T-helper 1 cell (primary cell): Measurements from ENCODE around the gene FUT8.
A peak's percentile ranks its signal among the peaks of the same experiment; 100 is the strongest.

Source experiments
- DNase-seq, 5 donors: peaks; one replicate each; pipeline ENCODE4 v3.0.0-alpha.2; 2012 to 2020
- total RNA-seq, 4 donors: gene quantifications; one replicate each; lab custom pipeline; 2026; lab: John Stamatoyannopoulos, UW

The FUT8 gene
- total RNA-seq, result 40.9 to 56.3 (median 49.3) reads per million in 4 donors

DNA sequence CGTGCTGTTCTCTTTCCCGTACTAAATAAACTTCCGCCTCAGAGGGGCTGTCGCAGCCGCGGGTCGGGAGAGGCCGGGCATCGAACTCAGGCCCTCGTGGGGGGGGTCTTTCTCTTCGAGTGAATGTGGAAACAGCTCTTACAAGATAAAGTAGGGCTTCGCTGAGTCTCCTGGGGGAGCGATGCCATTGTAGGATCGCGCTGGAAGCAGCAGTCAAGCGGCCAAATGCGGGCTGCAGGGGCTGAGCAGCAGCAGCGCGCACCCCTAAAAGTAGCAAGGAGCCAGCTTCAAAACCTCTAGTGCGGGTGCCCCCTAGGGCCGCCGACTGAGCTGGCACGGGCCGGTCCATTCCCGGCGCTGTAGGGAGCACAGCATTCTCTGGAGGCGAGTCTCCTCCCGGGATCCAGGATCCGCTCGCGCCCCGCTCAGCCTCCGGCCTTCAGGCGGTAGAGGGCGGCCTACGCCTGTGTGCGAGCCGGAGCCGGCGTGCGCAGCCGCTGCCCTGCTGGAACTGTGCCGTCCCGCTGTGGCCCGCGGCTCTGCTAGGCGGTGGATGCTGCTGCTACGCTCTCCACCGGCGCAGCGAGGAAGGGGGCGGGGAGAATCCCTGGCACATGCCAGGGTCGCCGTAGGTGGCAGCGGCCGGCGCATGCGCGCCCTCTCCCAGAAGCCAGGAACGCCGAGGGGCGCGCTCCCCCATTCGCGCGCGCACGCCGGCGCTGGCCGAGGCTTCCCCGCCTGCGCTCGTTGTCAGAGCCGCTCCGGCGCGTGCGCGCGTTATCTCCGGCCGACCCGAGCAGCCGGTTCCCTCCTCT is at the start of gene FUT8:
Gene FUT8 (plus strand): TSS at position 699 of the 815 bp plus-strand sequence. CDS start 148,834 bp downstream, outside the sequence.
- peak; percentile 90 to 97 (median 94) for DNase-seq

DNA sequence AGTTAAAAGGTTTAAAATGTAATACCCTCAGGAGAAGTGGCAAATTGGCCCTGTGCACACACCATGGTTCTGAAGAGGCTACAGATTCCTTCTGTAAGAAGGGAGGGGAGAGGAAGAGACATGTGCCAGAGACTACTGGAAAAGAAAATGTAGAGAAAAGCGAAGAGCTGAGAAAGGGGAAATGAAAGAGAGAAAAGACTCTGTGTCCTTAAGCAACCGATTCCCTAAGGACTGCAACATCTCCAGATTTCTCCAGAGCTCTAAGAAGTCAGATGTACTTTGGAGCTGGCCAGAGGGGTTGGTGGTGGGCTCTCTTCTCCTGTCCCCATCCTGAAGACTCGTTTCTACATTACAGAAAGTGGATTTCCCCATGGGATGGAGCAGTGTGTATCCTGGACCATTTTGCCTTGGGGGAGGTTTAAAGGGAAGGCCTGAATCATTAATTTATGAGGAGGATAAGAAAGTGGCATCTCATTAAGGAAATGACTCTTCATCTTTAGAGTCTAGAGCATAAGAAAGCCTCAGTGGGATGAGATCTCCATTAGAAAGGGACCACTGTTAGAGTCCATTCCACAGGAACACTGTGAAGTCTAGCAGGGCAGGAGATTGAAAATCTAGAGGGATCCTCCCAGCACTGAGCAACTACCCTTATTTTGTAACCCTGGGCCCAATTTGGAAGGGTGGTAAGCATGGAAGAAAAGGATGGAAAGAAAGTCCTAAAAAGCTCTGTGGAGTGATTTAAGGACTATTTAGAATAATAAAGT is 45.5 kb upstream of the FUT8 start:
- DNase-seq, result no peak

DNA sequence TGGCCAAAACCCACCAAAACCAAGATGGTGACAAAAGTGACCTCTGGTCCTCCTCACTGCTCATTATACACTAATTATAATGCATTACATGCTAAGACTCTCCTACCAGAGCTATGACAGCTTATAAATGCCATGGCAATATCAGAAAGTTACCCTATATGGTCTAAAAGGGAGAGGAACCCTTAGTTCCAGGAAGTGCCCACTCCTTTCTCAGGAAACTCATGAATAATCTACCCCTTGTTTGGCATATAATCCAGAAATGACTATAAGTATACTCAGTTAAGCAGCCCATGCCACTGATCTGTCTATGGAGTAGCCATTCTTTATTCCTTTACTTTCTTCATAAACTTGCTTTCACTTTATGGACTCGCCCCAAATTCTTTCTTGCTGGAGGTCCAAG is 43.0 kb upstream of the FUT8 start:
- DNase-seq, result peak in 1 of 5 donors; percentile 84

DNA sequence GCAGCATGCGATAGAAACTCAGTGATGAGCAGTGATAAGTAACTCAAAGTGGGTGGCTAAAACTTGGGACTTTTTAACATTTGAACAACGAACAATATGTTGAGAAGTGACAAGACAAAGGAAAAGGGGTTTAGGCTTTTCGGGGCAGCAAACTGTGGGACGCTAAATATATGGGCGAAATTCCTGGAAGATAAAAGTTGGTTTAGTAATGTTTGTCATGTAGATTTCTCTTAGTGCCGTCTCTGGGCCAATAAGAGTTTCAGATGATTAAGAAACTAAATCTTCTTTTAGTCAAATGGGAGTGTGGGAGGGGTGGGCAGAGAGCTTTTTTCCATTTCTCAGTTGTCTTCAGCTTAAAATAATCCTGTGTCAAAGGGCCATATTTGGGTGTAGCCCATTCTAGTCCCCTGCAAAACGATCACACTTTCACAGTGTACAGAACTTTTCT is 41.7 kb upstream of the FUT8 start:
- no peak for DNase-seq

DNA sequence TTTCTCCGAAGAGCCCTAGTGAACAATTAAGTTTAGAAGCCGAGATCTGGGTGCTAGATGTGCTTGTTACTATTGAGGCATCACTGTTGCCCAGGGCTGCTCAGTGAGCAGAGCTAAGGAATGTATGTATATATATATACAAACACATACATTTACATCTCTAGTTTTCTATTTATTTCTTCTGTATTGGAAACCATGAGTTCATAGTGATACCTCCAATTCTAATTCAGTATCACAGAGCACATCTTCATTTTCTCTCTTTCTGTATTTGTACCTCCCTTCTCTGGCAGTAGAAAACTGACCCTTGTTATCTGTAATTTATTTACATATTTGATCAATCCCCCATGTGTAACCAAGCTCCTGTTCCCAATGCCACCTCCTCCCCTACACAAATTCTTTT is 40.7 kb upstream of the FUT8 start:
- DNase-seq, result no peak

DNA sequence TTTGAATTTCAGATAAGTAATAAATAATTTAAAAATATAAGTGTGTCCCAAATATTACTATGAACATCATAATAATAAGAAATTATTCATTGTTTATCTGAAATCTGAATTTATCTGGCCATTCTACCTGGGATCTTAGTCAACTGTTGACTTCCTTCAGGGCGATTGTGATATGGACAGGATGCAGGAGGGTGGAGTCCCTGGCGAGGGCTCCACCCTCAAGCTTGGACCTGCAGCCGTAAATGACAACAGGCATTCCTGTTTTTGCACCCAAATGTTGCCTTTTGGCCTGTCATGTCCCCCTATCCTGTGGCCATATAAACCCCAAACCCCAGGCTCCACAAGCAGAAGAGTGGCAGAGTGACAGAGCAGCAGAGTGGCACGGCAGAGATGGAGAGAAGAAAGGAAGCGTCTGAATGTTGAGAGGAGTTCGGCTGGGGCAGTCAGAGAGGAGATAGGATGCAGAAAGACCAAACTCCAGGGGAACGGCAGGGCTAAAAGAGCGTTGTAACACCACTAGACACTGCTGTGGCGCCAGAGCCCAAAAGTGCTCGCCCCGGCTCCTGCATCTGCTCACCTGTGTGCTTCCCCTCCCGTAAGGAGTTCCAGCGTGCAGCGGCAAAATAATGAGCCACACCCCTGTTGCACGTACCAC is 39.4 kb upstream of the FUT8 start:
- DNase-seq, result peak in 1 of 5 donors; percentile 33

DNA sequence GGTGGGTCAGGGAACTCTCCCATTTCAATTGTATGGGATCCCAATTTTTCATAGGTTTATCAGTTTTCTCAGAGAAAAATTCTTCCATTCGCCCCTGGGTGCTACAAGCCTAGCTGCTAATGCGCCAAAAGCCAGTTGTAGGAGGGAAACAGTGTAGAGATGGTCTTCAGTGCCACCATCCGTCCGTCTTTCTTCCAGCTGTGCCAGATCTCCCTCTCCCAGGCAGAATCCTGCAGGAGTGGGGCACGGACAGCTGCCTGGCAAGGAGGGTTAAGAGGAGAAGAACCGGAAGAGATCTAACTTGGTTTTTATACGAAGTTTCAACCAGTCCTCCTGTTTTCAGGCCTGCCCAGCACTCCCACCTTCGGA is 38.9 kb upstream of the FUT8 start:
- no peak for DNase-seq

DNA sequence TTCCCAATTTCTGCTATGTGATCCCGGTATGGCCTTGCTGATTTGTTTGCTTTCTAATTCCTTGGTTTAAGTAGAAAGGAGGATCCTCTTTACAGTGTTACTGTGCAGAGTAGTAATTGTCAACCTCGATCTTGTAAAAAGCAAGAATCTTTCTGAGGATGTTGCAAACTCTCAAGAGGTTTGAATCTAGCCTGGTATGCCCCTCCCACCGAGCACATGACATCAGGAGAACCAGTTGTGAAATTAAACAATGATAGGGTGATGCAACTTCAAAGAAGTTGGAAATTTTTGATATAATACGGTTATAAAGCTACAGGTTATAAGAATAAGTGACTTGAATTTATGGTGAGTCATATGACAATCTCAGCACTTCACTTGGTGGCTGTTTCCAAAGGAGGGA is 35.0 kb upstream of the FUT8 start:
- DNase-seq, result peak in 1 of 5 donors; percentile 25

DNA sequence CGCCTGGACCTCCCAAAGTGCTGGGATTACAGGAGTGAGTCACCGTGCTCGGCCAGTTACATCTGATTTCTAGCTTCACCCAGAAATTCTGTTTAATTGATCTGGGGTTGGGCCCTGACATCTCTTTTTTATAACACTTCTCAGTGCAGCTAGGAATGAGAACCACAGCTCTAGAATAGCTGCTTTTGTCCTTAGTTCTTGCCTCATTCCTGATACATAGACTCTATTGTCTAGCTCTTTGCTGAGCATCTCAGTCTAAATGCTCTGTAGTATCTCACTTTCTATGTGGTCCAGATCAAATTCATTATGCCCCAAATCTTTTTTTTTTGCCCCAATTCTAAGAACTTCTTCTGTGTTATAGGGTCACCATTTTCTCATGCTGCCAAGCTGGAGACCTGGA is 29.9 kb upstream of the FUT8 start:
- no peak for DNase-seq

DNA sequence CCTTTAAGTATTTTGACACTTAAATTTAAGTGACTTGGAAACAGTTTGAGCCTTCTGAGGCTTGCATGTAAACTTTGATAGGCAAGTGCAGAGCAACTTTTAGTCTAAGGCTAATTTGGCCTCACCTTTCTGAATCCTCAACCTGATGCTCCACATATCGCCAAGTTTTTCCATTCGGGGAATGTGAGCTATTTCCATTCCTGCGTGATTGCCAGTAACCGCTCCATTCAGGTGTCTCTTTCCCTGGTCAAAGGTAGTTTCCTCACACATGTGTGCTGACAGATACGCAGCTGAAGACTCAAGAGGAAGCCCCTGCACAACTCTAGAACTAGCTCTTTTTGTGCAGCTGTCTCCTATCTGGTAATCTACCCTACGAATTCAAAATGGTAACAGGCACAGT is 25.4 kb upstream of the FUT8 start:
- DNase-seq, result no peak

DNA sequence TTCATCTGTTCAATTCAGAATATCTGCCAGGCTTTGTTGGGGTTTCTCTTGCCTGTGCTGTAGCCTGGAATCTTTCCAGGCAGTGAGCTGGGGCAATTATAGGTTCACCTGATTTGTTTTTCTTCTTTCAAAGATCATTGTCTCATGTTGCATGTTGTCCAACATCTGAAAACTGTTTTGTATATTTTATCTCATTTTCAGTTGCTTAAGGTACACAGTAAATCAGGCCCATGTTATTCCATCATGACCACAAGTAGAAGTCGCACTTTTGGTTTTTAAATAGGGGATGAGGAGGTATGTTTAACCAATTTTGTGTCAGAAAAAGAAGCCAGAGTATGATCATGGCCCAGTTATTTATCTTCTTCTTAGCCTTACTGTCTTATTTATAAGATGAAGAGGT is 24.9 kb upstream of the FUT8 start:
- DNase-seq, result no peak

DNA sequence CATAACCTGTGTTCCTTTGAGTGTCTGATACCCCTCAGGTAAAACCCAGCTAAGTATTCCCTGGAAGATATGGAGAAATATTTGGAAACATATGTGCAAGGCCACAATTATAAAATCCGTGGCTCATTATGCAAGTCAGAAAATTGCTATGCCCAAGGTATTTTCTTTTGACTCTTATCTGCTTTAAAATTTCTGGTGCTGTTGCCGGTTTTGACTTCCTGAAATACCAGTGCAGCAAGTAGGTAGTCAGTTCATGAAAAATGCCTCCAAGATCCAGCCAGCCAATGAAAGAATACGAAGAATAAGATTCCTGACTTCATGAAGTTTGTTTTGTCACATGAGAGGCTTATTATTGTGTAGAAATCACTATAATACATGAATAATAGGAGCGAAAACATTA is 20.2 kb upstream of the FUT8 start:
- no peak for DNase-seq

DNA sequence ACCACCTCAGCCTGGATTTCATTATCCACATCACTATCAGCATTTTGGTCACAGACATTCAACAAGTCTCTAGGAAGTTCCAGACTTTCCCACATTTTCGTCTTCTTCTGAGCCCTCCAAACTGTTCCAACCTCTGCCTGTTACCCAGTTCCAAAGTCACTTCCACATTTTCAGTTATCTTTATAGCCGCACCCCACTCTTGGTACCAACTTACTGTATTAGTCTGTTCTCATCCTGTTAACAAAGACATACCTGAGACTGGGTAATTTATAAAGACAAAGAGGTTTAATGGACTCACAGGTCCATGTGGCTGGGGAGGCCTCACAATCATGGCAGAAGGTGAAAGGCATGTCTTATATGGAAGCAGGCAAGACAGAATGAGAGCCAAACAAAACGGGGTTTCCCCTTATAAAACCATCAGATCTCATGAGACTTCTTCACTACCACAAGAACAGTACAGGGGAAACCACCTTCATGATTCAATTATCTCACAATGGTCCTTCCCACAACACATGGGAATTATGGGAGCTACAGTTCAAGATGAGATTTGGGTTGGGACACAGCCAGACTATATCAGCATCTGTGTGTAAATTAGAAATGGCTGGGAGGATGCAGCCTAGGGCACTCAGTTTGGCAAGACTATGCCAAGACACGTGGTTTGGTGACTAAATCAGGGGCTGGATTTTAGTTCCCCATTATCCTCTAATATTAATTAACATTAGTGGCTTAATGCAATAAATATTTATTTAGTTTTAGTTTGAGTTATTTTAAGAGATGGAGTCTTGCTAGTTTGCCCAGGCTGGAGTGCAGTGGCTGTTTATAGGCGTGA is 16.2 kb upstream of the FUT8 start:
- no peak for DNase-seq

DNA sequence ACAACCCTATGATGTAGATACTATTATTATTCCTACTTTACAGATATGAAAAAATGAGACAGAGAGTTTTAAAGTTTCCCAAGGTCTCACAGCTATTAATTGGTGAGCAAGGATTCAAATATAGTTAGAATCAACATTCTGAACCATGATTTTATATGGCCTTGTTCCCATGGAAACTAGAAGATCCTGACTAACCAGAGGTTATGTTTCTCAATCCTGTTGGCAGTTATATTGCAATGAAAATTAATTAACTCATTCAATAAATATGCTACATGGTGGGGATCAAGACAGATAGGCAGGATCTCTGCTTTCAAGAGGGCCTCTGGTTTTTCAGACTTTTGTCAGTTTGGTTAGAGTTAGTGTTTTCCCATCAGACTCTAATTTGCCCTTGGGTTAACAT is 9.3 kb upstream of the FUT8 start:
- no peak for DNase-seq

DNA sequence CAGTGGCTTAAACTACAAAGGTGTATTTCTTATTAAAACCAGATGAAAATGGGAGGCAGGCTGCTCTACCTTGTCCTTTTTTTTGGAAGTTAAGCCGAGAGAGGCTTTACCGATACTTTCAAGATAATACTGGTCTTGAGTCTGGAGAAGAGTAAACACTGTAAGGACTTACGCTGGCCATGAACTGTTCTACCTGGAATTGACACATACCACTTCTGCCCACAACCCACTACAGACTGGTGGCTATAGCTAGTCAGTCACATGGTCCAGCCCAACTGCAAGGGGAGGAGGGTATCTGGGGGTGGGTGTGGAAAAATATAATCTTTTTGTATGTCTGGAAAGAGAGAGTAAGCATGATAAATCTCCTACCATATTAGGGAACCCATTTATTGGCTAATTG is 4.4 kb upstream of the FUT8 start:
- DNase-seq, result no peak

DNA sequence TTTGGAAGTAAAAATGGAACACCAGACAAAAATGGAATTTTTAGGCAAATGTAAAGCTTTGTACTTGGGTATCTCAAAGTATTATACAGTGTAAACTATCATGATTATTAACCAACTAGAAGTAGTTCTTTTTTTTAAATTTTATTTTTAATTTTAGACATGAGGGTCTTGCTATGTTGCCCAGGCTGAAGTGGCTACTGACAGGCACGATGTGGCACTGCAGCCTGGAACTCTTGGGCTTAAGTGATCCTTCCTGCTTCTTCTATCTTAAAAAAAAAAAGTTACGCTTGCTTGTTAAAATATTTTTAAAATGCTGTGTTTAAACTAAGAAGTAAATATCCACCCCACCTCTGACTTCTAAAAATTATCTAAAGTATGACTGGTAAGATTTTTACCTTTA is 1.9 kb upstream of the FUT8 start:
- no peak for DNase-seq

DNA sequence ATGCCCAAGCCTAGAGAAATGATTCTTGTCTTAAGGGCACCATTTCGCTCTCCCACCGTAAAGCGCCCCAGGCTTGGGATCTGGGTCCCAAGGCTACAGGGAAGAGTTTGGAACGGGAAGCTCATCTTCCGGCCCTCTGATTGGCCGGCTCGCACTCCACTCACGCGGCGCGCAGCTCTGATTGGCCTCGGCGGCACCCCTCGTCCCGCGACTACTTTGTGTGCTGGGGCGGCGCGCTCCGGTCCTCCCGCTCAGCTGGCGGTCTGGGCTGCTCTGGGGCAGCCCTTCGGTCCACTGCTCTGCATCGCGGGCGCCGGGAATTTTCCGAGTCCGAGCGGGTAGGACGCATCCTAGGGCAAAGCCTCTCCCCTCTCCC is 886 bp upstream of the FUT8 start:
- peak; percentile 57 to 83 (median 74) for DNase-seq

DNA sequence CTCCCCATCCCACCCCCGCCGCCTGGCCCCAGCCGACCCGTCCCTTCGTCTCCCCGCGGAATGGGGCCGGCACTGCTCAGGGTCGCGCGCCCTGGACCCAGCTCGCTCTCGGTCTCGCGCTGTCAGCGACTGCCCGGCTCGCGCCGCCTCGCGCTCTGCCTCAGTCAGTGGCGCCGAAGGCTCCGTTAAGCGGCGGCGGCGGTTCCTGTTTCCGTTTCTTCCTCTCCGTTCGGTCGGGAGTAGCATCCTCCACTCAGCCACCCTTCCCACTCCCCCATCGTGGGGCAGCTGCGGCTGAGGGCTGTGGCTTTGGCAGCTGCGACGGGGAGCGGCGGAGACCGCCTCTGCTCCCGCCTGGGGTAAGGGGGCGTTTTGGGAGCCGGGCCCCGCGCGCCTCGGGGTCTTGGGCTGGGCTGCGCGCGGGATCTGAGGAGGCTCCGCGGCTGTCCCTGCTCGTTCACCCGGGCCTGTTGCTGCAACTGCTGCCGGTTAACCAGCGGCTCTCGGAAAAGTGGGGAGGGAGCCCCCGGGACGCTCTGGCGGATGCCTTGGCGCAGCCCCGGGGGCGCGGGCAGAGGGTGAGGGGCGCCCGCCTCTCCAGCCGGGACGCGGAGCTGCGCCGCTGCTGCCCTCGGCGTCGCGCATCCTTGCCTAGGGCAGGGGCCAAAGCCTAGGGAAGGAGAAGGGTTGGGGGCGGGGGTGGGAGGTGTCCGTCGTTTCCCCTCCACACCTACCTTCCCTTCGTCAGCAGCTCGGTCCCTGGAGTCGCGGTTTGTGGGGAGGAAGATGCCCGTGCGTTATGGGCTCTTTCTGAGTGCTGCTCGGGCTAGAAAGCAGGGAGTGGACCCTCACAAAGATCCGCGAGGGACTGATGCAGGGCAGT is 567 bp downstream of the FUT8 start:
- DNase-seq, result peak; percentile 9 to 61 (median 34)

DNA sequence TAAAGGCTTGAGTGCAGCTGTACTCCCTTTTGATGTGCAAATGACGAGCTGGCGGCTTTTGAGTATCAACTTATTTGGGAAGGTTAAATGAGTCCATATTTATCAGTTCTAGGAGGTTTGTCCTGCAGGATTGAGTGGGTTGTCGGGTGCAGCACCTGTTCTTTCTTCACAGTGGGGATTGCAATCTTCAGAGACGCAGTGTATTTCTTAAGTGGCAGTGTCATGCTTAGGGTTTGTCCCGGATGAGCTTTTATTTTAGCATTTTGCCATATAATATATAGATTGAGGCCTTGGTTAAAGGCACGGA is 1.2 kb downstream of the FUT8 start:
- peak in 1 of 5 donors; percentile 12 for DNase-seq

DNA sequence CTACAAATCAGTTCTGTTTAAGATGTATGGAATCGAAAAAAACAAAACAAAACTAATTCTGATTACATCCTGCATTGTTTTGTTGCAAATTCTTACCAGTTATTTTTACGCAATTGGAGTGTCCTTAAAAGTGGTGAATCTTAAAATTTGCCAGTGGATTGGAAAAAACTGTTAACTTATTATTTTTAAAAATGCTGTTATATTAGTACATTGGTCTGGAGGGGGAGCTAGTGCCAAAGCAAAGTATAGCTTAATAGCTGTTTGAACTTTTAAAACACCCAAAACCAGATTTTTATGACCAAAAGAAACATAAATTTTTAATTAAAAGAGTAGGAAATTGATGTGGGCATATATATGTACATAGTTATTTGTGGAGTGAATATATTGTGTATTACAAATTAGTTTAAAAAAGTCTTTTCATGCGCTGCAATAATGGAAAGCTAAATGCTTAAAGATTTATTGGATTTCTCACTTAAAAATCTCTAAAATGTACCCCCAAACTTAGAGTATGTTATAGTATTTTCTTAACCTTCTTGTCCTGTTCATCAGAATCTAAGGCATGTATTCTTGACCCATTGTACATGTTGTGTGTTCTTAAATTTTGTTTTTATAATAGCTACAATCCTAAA is 2.5 kb downstream of the FUT8 start:
- peak in 2 of 5 donors; percentile 11 to 38 for DNase-seq

DNA sequence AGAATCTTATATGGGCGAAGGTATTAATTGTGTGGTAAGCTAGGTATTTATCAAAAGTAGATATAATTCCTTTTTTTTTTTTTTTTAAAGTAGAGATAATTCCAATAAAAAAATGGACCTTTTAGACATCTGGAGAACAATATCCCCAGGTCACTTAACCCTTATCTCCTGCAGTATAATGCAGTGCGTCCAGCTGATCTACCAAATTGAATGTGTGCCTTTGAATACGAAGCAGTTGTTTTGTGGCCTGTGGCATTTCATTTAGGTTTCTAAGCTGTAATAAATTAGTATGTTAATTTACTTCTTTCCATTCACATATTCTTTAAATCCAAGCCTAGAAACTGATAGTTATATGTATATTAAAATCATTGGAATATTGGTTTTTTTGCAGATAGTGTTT is 3.1 kb downstream of the FUT8 start:
- no peak for DNase-seq
